HEK293 (cell line): ENCODE results near the gene PTPRN2.
A peak's percentile ranks its signal among the peaks of the same experiment; 100 is the strongest.

ENCODE experiments used
- CTCF ChIA-PET: fragments of 350-600 bp; formaldehyde crosslinking; extraction: SDS; loops from one replicate; lab custom pipeline; 2021; ENCODE audit warnings: antibody characterized with exemption; lab: Yijun Ruan, JAX
- POLR2A ChIA-PET: fragments of 300-600 bp; formaldehyde crosslinking; extraction: SDS; loops from one replicate; lab custom pipeline; 2020; ENCODE audit warnings: antibody characterized with exemption, inconsistent platforms; lab: Yijun Ruan, JAX
- H3K27ac ChIP-seq: fragments of 200-500 bp; sonication (Bioruptor generic); 2 replicates; pipeline ENCODE4 v1.5.1; 2014; ENCODE audit warnings: low read depth, low read length, control low read depth, inconsistent platforms; ENCODE audit errors: extremely low read depth
- H3K36me3 ChIP-seq, 2 experiments: fragments of 200-500 bp in 1 of 2; sonication (Bioruptor generic) in 1 of 2; 1 replicate in 1 of 2; 2 replicates in 1 of 2; pipeline ENCODE4 v1.5.1; 2014 to 2017; ENCODE audit warnings: inconsistent platforms in 2 of 2, low read length in 2 of 2; ENCODE audit not compliant: control insufficient read depth in 2 of 2, insufficient read depth in 1 of 2
- H3K4me1 ChIP-seq: fragments of 200-500 bp; sonication (Bioruptor generic); 2 replicates; pipeline ENCODE4 v1.5.1; 2014; ENCODE audit warnings: mild to moderate bottlenecking, low read length, inconsistent platforms; ENCODE audit not compliant: control insufficient read depth, insufficient read depth
- H3K4me3 ChIP-seq: 2 replicates; pipeline ENCODE4 v1.5.1; 2011; ENCODE audit warnings: low read depth, mild to moderate bottlenecking, control low read depth, low read length, moderate library complexity
- H3K9me3 ChIP-seq: fragments of 200-500 bp; sonication (Bioruptor generic); 2 replicates; pipeline ENCODE4 v1.5.1; 2014; ENCODE audit warnings: low read depth, low read length, inconsistent platforms; ENCODE audit not compliant: control insufficient read depth, insufficient read depth
- SP7 ChIP-seq: fragments of 450-650 bp; formaldehyde crosslinking; IDR thresholded peaks from 2 replicates; pipeline ENCODE4 v1.5.1; 2016; ENCODE audit warnings: missing biosample characterization, missing genetic modification characterization
- WT1 ChIP-seq: fragments of 450-650 bp; formaldehyde crosslinking; IDR thresholded peaks from 2 replicates; pipeline ENCODE4 v1.5.1; 2016; ENCODE audit warnings: missing biosample characterization, missing genetic modification characterization
- YY1 ChIP-seq: fragments of 450-650 bp; formaldehyde crosslinking; IDR thresholded peaks from 2 replicates; pipeline ENCODE4 v1.5.1; 2018; ENCODE audit warnings: missing biosample characterization, missing genetic modification characterization
- ZBTB8A ChIP-seq: fragments of 450-650 bp; formaldehyde crosslinking; IDR thresholded peaks from 2 replicates; pipeline ENCODE4 v1.5.1; 2016; ENCODE audit warnings: missing biosample characterization, missing genetic modification characterization
- ZIC2 ChIP-seq: fragments of 450-650 bp; formaldehyde crosslinking; IDR thresholded peaks from 2 replicates; pipeline ENCODE4 v1.5.1; 2016; ENCODE audit warnings: missing biosample characterization, missing genetic modification characterization
- ZNF248 ChIP-seq: fragments of 450-650 bp; formaldehyde crosslinking; IDR thresholded peaks from 2 replicates; pipeline ENCODE4 v1.5.1; 2017; ENCODE audit warnings: missing biosample characterization, missing genetic modification characterization
- ZNF354C ChIP-seq: fragments of 450-650 bp; formaldehyde crosslinking; IDR thresholded peaks from 2 replicates; pipeline ENCODE4 v1.5.1; 2016; ENCODE audit warnings: missing biosample characterization, missing genetic modification characterization, low read depth, borderline replicate concordance
- ZNF394 ChIP-seq: fragments of 450-650 bp; formaldehyde crosslinking; IDR thresholded peaks from 2 replicates; pipeline ENCODE4 v1.5.1; 2016; ENCODE audit warnings: missing biosample characterization, missing genetic modification characterization, mild to moderate bottlenecking, moderate library complexity, borderline replicate concordance
- ZNF449 ChIP-seq: fragments of 450-650 bp; formaldehyde crosslinking; IDR thresholded peaks from 2 replicates; pipeline ENCODE4 v1.5.1; 2017; ENCODE audit warnings: missing biosample characterization, mild to moderate bottlenecking, missing genetic modification characterization, moderate library complexity
- ZNF529 ChIP-seq: fragments of 450-650 bp; formaldehyde crosslinking; IDR thresholded peaks from 2 replicates; pipeline ENCODE4 v1.5.1; 2017; ENCODE audit warnings: missing genetic modification characterization, missing biosample characterization; ENCODE audit not compliant: insufficient replicate concordance
- ZNF549 ChIP-seq: fragments of 450-650 bp; IDR thresholded peaks from 2 replicates; pipeline ENCODE4 v1.5.1; 2018; ENCODE audit warnings: missing biosample characterization, missing genetic modification characterization, mild to moderate bottlenecking, inconsistent platforms, moderate library complexity
- ZNF596 ChIP-seq: fragments of 450-650 bp; IDR thresholded peaks from 2 replicates; pipeline ENCODE4 v1.5.0; 2018; ENCODE audit warnings: missing biosample characterization, mild to moderate bottlenecking, missing genetic modification characterization, moderate library complexity
- ZNF621 ChIP-seq: fragments of 450-650 bp; formaldehyde crosslinking; IDR thresholded peaks from 2 replicates; pipeline ENCODE4 v1.5.1; 2017; ENCODE audit warnings: missing biosample characterization, missing genetic modification characterization
- ZNF664 ChIP-seq: fragments of 450-650 bp; formaldehyde crosslinking; IDR thresholded peaks from 2 replicates; pipeline ENCODE4 v1.5.1; 2016; ENCODE audit warnings: missing biosample characterization, missing genetic modification characterization
- ZNF701 ChIP-seq: fragments of 450-650 bp; formaldehyde crosslinking; IDR thresholded peaks from 2 replicates; pipeline ENCODE4 v1.5.1; 2016; ENCODE audit warnings: missing biosample characterization, missing genetic modification characterization
- ZSCAN30 ChIP-seq: fragments of 450-650 bp; IDR thresholded peaks from 2 replicates; pipeline ENCODE4 v1.5.1; 2018; ENCODE audit warnings: missing biosample characterization, mild to moderate bottlenecking, missing genetic modification characterization, moderate library complexity
- ZSCAN4 ChIP-seq: fragments of 450-650 bp; formaldehyde crosslinking; IDR thresholded peaks from 2 replicates; pipeline ENCODE4 v1.5.1; 2017; ENCODE audit warnings: missing biosample characterization, missing genetic modification characterization

The PTPRN2 gene

DNA sequence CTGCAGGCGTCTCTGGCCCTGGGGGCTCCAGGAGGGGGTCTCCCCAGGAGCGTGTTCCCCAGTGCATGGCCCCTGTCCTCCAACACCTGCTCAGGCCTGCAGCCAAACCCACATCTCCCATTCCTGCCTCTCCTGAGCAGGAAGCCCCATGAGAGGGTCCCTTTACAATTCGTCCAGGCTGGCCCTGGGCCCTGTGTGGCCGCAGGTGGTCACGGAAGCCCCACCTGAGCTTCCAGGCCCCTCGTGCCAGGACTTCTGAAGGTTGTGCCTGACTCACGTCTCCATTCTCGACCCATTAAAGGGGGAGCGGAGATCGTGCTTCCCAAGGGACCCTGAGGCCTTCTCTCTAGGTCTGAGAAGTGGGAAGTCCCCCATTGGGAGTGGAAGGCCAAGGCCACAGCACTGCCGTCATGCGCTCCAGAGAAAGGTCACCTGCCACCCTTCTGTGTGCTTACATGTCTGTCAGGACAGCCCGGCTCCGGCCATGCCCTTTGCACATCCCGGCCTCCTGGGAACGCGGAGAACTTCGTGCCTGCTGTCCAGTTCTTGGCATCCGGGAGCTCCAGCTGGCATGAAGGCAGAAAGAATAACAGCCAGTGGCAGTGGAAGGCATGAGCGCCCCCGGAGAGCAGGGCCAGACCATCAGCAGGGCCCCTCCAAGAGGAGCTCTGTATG lies 868.5 kb downstream of the PTPRN2 start (continued):
- TF ChIP-seq ZNF354C = no peak
- TF ChIP-seq ZBTB8A (tag by site-specific recombination) = no peak
- no peak for TF ChIP-seq ZNF529 (tag by site-specific recombination)
- no peak for TF ChIP-seq ZNF596 (tag by site-specific recombination)
- TF ChIP-seq ZNF701 = no peak
- no peak for TF ChIP-seq ZNF549 (tag by site-specific recombination)
- TF ChIP-seq, all 188 proteins: peak for 0

DNA sequence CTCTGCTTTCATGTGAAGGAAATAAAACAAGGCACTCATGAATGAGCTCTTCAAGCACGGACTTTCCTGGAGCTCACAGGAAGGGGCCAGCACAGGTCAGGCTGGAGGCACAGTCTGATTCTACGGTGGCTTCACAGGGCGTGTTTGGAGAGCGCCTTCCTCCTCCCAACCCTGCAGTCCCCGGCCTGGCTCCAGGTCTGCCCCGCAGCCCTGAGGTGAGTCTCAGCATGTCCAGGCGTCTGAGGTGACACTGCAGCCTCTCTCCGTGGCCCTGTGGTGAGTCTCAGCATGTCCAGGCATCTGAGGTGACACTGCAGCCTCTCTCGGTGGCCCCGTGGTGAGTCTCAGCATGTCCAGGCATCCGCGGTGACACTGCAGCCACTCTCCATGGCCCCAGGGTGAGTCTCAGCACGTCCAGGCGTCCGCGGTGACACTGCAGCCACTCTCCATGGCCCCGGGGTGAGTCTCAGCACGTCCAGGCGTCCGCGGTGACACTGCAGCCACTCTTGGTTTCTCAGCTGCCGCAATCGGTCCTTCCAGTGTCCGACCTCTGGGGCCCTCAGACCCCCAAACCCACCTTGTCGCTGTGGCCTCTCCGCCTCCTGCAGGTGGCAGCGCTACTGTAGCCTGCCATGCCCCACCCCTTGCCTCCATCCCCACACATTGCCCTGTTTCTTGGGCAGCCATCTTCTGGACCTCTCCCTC lies 869.2 kb downstream of the PTPRN2 start:
- TF ChIP-seq ZIC2 = 0 out of 2 replicates have a peak, but pooled peaks have one; percentile 25
- TF ChIP-seq ZBTB8A (tag by site-specific recombination) = no peak
- H3K4me1 ChIP-seq = no peaks in the 10 kb centered on the region
- H3K9me3 ChIP-seq = no peaks in the 10 kb centered on the region
- ChIA-PET POLR2A (no interaction called here), CTCF (no interaction called here)
- H3K36me3 ChIP-seq = no peaks in the 10 kb centered on the region
- no peak overlapping the region for H3K27ac ChIP-seq
- H3K4me3 ChIP-seq = no peak overlapping the region

DNA sequence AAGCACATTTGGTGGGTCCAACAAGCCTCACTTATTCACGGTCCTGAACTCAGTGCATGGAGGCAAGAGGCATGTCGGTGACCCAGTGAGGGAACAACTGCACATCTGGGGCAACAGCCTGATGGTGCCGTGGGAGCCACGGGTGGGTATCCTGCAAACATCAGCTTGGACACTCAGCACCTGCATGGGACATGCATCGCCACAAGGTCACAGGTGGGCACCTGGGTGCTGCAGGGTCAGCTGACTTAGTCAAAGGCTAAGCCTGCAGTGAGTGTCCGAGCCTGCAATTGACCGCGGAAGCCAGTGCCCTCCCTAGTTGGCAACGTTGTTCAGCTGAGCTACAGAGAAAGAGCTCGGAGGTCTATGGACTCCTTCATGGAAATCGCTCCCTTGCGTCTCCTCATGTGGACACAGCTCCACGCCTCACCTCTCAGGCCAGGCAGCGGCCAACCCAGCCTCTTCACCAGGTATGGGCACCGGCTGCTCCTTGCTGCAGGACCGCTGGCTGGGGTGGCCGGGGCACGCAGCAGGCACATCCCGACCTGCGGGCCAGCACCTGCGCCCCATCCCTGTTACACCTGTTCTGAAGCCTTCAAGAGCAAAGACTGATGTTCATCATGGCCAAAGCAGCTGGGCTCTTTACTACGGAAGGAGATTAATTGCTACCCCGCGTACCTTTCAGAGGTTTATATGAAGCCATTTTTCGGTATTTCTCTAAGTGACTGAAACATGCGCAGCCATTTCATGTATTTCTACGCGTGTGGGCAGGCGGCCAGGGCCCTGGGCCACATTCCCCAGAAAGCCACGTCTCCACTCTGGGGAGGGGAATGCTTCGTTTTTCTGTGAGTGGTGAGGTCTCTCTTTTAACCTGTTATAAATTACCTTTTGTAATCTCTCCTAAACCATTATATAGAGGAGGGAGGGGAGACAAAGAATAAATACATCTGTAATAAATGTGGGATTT lies 870.1 kb downstream of the PTPRN2 start:
- TF ChIP-seq ZSCAN4 (tag by site-specific recombination) (no peak), ZNF394 (no peak), ZNF248 (tag by site-specific recombination) (no peak), ZSCAN30 (tag by site-specific recombination) (no peak), ZNF664 (tag by site-specific recombination) (no peak), ZNF621 (tag by site-specific recombination) (no peak), SP7 (tag by site-specific recombination) (no peak), WT1 (tag by site-specific recombination) (no peak), YY1 (tag by site-specific recombination) (no peak), ZNF449 (tag by site-specific recombination) (no peak)
- TF ChIP-seq, all 188 proteins: peak for 0
- no peak overlapping the region for H3K27ac ChIP-seq
- ChIA-PET POLR2A (no interaction called here), CTCF (no interaction called here)
- no peak overlapping the region for H3K4me3 ChIP-seq
- no peaks in the 10 kb centered on the region for H3K9me3 ChIP-seq
- H3K36me3 ChIP-seq = no peaks in the 10 kb centered on the region
- no peaks in the 10 kb centered on the region for H3K4me1 ChIP-seq
